Measurements from ENCODE around the gene HSD3B1.

Gene HSD3B1

GRCh38 chr1:119506941-119507340, at the start of gene HSD3B1:
Gene HSD3B1 (plus strand): TSS chr1:119507210. CDS start chr1:119507477, 267 bp downstream.
- FAIRE-seq: no peak

GRCh38 chr1:119462964-119463363, 44.0 kb upstream of the HSD3B1 start:
- FAIRE-seq: no peak

- FAIRE-seq: no peak
Measured at GRCh38 chr1:119463569-119463968, 43.4 kb upstream of the HSD3B1 start.

GRCh38 chr1:119466445-119466844, 40.6 kb upstream of the HSD3B1 start:
- no peak for FAIRE-seq

- no peak for FAIRE-seq
Measured at GRCh38 chr1:119467219-119467618, 39.8 kb upstream of the HSD3B1 start.

- no peak for FAIRE-seq
Measured at GRCh38 chr1:119467857-119468668, 38.9 kb upstream of the HSD3B1 start.

- no peak for FAIRE-seq
Measured at GRCh38 chr1:119469741-119470140, 37.3 kb upstream of the HSD3B1 start.

- FAIRE-seq: no peak
Measured at GRCh38 chr1:119470377-119470776, 36.6 kb upstream of the HSD3B1 start.

GRCh38 chr1:119470958-119471357, 36.1 kb upstream of the HSD3B1 start:
- FAIRE-seq: no peak

- FAIRE-seq: no peak
Measured at GRCh38 chr1:119471566-119471965, 35.4 kb upstream of the HSD3B1 start.

- no peak for FAIRE-seq
Measured at GRCh38 chr1:119472080-119472818, 34.8 kb upstream of the HSD3B1 start.

GRCh38 chr1:119472819-119473175, 34.2 kb upstream of the HSD3B1 start:
- FAIRE-seq: no peak

- FAIRE-seq: no peak
Measured at GRCh38 chr1:119475866-119476439, 31.1 kb upstream of the HSD3B1 start.

GRCh38 chr1:119477710-119478109, 29.3 kb upstream of the HSD3B1 start:
- FAIRE-seq: no peak

- FAIRE-seq: no peak
Measured at GRCh38 chr1:119480175-119480574, 26.8 kb upstream of the HSD3B1 start.

- no peak for FAIRE-seq
Measured at GRCh38 chr1:119481951-119482350, 25.1 kb upstream of the HSD3B1 start.

GRCh38 chr1:119482517-119483425, 24.2 kb upstream of the HSD3B1 start:
- no peak for FAIRE-seq

- FAIRE-seq: no peak
Measured at GRCh38 chr1:119483441-119484200, 23.4 kb upstream of the HSD3B1 start.

GRCh38 chr1:119485201-119485600, 21.8 kb upstream of the HSD3B1 start:
- FAIRE-seq: no peak

- FAIRE-seq: no peak
Measured at GRCh38 chr1:119488216-119488615, 18.8 kb upstream of the HSD3B1 start.

- FAIRE-seq: no peak
Measured at GRCh38 chr1:119489201-119489600, 17.8 kb upstream of the HSD3B1 start.

GRCh38 chr1:119490925-119491324, 16.1 kb upstream of the HSD3B1 start:
- FAIRE-seq: no peak

All from colon (tissue), 2 donors.